Caco-2 (cell line): Measurements from ENCODE around the gene GALNTL6. TPM values are rescaled to one million over a fixed set of nuclear protein-coding genes. Genes with fewer than 3 reads are reported as not detected.
A peak's percentile ranks its signal among the peaks of the same experiment; 100 is the strongest.

Experiments used
- BruUV-seq: library from RNA; stranded (reverse); fragments of 400-500 nt; replicated peaks from 2 replicates; lab custom pipeline; 2021; lab: Mats Ljungman, UMichigan
- CTCF ChIA-PET: fragments of 300-600 bp; sonication (Branson Sonifier 250); formaldehyde crosslinking; loops from one replicate; lab custom pipeline; 2022; ENCODE audit warnings: antibody characterized with exemption; lab: Charles Lee
- POLR2A ChIA-PET: fragments of 300-600 bp; sonication (Branson Sonifier 250); formaldehyde crosslinking; loops from one replicate; lab custom pipeline; 2022; ENCODE audit warnings: antibody characterized with exemption; lab: Charles Lee
- DNase-seq, 2 experiments: peaks; one replicate each; pipeline versions ENCODE4 v3.0.0 to v3.0.0-alpha.2; 2020 to 2022
- H3K27me3 ChIP-seq: replicated peaks from 2 replicates; pipeline ENCODE4 v1.6.0; 2011; ENCODE audit warnings: low read length; ENCODE audit not compliant: control insufficient read depth, insufficient read depth
- H3K36me3 ChIP-seq: 2 replicates; pipeline ENCODE4 v1.5.1; 2011; ENCODE audit warnings: low read length; ENCODE audit not compliant: control insufficient read depth, insufficient read depth
- H3K4me1 ChIP-seq: fragments of 250-450 bp; sonication (Bioruptor Pico); 2 replicates; pipeline ENCODE4 v1.5.1; 2020; ENCODE audit warnings: mild to moderate bottlenecking
- H3K4me3 ChIP-seq: 2 replicates; pipeline ENCODE4 v1.5.1; 2011; ENCODE audit warnings: low read depth, mild to moderate bottlenecking, control low read depth, low read length
- H3K9me3 ChIP-seq: fragments of 250-450 bp; sonication (Bioruptor Pico); 2 replicates; pipeline ENCODE4 v1.5.1; 2020; ENCODE audit warnings: mild to moderate bottlenecking, moderate library complexity
- H3K27ac Mint-ChIP-seq: one replicate; pipeline ENCODE4 v1.8.0; 2022; ENCODE audit warnings: mixed read lengths; ENCODE audit not compliant: unreplicated experiment
- H3K27me3 Mint-ChIP-seq: one replicate; pipeline ENCODE4 v1.8.0; 2022; ENCODE audit warnings: mixed read lengths; ENCODE audit not compliant: insufficient read depth, unreplicated experiment
- H3K36me3 Mint-ChIP-seq: one replicate; pipeline ENCODE4 v1.8.0; 2022; ENCODE audit warnings: mild to moderate bottlenecking, mixed read lengths; ENCODE audit not compliant: insufficient read depth, unreplicated experiment
- H3K4me1 Mint-ChIP-seq: one replicate; pipeline ENCODE4 v1.8.0; 2022; ENCODE audit warnings: low read depth, mixed read lengths; ENCODE audit not compliant: unreplicated experiment
- H3K4me3 Mint-ChIP-seq: one replicate; pipeline ENCODE4 v1.8.0; 2022; ENCODE audit warnings: mild to moderate bottlenecking, moderate library complexity, mixed read lengths; ENCODE audit not compliant: unreplicated experiment
- H3K9me3 Mint-ChIP-seq: one replicate; pipeline ENCODE4 v1.8.0; 2022; ENCODE audit warnings: mixed read lengths; ENCODE audit not compliant: unreplicated experiment
- CTCF ChIP-seq, 2 experiments: fragments of 200-600 bp in 1 of 2; IDR thresholded peaks; 1 replicate in 1 of 2; 2 replicates in 1 of 2; pipeline versions ENCODE4 v1.5.1 to v1.8.0; 2011 to 2022; ENCODE audit warnings: antibody characterized with exemption in 1 of 2, control low read depth in 1 of 2, inconsistent platforms in 1 of 2, low read depth in 1 of 2, low read length in 1 of 2, mild to moderate bottlenecking in 1 of 2, moderate library complexity in 1 of 2; ENCODE audit not compliant: insufficient read depth in 1 of 2, severe bottlenecking in 1 of 2, unreplicated experiment in 1 of 2
- intact Hi-C: fragments of 100-400 bp; cut with micrococcal nuclease; formaldehyde crosslinking; loops from one replicate; pipeline ENCODE4 v1.10.0; 2022; ENCODE audit not compliant: unreplicated experiment
- total RNA-seq: library from RNA; stranded (reverse); gene quantifications from 2 replicates; pipeline ENCODE4 v1.2.3, GENCODE V29; 2022

Gene GALNTL6
- total RNA-seq, 1 experiment from 2014 or later: not detected

DNA sequence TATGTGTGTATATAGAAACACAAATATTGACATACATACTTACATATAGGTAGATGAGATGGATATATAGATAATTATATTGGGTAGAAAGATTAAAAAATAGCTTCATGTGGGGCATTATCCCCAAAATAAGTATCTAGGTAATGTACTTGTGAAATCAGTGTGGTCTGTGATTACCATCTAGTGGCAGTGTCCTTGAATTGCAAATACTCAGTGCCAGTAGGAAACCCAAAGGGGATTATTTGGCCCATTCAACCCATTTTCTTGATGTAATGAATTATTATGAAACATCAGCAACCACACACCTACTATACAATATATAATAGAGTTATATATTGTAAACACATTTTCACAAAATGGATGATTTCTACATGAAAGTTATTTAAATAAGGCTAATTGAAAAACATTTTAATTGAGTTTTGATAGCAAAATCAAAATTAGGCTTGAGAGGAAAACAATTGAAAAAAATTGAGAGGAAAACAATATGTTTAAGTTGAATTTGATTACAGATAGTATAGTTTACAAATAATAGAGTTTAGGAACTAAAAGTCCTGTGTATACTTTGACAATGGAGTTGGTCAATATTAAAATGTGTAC lies 389.4 kb downstream of the GALNTL6 start:
- DNase-seq: peak in 1 of 2 experiments; percentile 22
- TF ChIP-seq CTCF (IDR thresholded peaks at IDR 0.05; ENCODE audit: insufficient read depth in 1 of 2, low read depth in 1 of 2, low read length in 1 of 2, severe bottlenecking in 1 of 2, unreplicated experiment in 1 of 2): peak; percentile 42 to 43
- H3K27me3 ChIP-seq: no peaks in the 10 kb centered on the region
- H3K4me3 ChIP-seq: no peak overlapping the region
- BruUV-seq: no TSS peak
- CTCF ChIA-PET: interaction anchor here (1.5 kb wide), 1 partner anchor 1212 kb away, joined by 4 read pairs; no protein-coding TSS in a partner anchor
- H3K36me3 ChIP-seq: no peaks in the 10 kb centered on the region
- no peak overlapping the region for H3K4me3 Mint-ChIP-seq
- no peak overlapping the region for H3K27ac Mint-ChIP-seq
- H3K27me3 Mint-ChIP-seq: no peaks in the 10 kb centered on the region
- H3K9me3 Mint-ChIP-seq: peaks cover 7% of the 10 kb centered on the region
- H3K9me3 ChIP-seq: no peaks in the 10 kb centered on the region
- intact Hi-C loops: loop anchor here (1.0 to 5.0 kb wide), 3 partner anchors 168 to 1212 kb away; no protein-coding TSS in a partner anchor
- H3K36me3 Mint-ChIP-seq: no peaks in the 10 kb centered on the region
- POLR2A ChIA-PET: no interaction called here
- H3K4me1 ChIP-seq: no peaks in the 10 kb centered on the region
- H3K4me1 Mint-ChIP-seq: peaks cover 7% of the 10 kb centered on the region

DNA sequence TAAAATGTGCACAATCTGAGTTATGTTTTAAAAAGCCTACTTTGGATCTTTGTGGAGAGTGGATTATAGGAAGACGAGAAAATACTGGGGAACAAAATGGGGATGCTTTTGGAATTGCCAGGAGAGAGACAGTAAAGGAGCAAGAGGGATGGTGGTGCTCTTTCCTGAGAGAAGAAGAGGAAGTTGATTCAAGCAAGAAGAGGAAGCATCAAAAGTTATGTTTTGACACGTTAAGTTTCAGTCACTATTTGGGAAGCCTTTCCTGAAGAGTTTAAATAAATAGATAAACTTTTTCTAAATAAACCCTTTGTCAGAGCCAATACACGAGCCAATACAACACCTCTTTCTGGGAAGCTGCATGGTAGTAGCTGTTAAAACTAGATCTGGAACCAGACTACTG lies 394.1 kb downstream of the GALNTL6 start:
- CTCF ChIA-PET: no interaction called here
- no peaks in the 10 kb centered on the region for H3K27me3 Mint-ChIP-seq

GRCh38 chr4:172207886-172208285 lies 394.7 kb downstream of the GALNTL6 start:
- ChIA-PET POLR2A (no interaction called here), CTCF (no interaction called here)
- Mint-ChIP-seq H3K4me1 (peaks cover 7% of the 10 kb centered on the region), H3K27me3 (no peaks in the 10 kb centered on the region), H3K36me3 (no peaks in the 10 kb centered on the region), H3K27ac (no peak overlapping the region), H3K9me3 (peaks cover 7% of the 10 kb centered on the region), H3K4me3 (no peak overlapping the region)
- Histone ChIP-seq H3K27me3 (no peaks in the 10 kb centered on the region), H3K4me3 (no peak overlapping the region), H3K9me3 (no peaks in the 10 kb centered on the region), H3K36me3 (no peaks in the 10 kb centered on the region), H3K4me1 (no peaks in the 10 kb centered on the region)
- DNase-seq: no peak
- BruUV-seq: no TSS peak
- intact Hi-C loops: no loop called here
- TF ChIP-seq CTCF (IDR thresholded peaks at IDR 0.05; ENCODE audit: insufficient read depth in 1 of 2, low read depth in 1 of 2, low read length in 1 of 2, severe bottlenecking in 1 of 2, unreplicated experiment in 1 of 2): no peak

More for the DNA sequence above, 394.1 kb downstream of the GALNTL6 start:
- Mint-ChIP-seq H3K4me3 (no peak overlapping the region), H3K36me3 (no peaks in the 10 kb centered on the region), H3K9me3 (peaks cover 7% of the 10 kb centered on the region), H3K4me1 (peaks cover 7% of the 10 kb centered on the region), H3K27ac (no peak overlapping the region)
- TF ChIP-seq CTCF (IDR thresholded peaks at IDR 0.05; ENCODE audit: insufficient read depth in 1 of 2, low read depth in 1 of 2, low read length in 1 of 2, severe bottlenecking in 1 of 2, unreplicated experiment in 1 of 2): no peak
- Histone ChIP-seq H3K9me3 (no peaks in the 10 kb centered on the region), H3K4me3 (no peak overlapping the region), H3K4me1 (no peaks in the 10 kb centered on the region), H3K36me3 (no peaks in the 10 kb centered on the region), H3K27me3 (no peaks in the 10 kb centered on the region)
- DNase-seq: no peak
- no TSS peak for BruUV-seq
- POLR2A ChIA-PET: no interaction called here
- intact Hi-C loops: no loop called here
